Heart left ventricle (tissue), 13 donors: Measurements from ENCODE around the gene RRP9.
"Not testable (repeated sequence)": the region's sequence is repeated elsewhere in the genome, so short reads cannot be mapped to it uniquely, and the experiment has no call there.

Experiments used
- CTCF ChIP-seq, 12 donors: fragments of 200-600 bp; sonication (generic) in 4 of 12; IDR thresholded peaks; one replicate each; pipeline versions ENCODE4 v1.5.0 to v1.8.0; 2018 to 2022; ENCODE audit warnings: antibody characterized with exemption in 12 of 12, mild to moderate bottlenecking in 5 of 12
- POLR2A ChIP-seq, 2 donors: fragments of 450-650 bp; IDR thresholded peaks; one replicate each; pipeline ENCODE4 v1.6.1; 2017; ENCODE audit warnings: antibody characterized with exemption in 2 of 2, mild to moderate bottlenecking in 2 of 2, moderate library complexity in 2 of 2
- donor health status: ischemic (EF 13 %, LVEDD 7.1; RV severe dilation, severe dysfunction).
- donor health status: DM: no; HTN: yes; CAD: no.
- donor health status: DM: no; HTN: no; CAD: no.
- donor health status: ischemic (EF 25% LVEDD 6.9; RV normal size, moderate dysfunction).
- donor health status: ischemic (EF 25% LVEDD 5.7; RV mildly dilated, moderate dysfunction).
- donor health status: ischemic (EF 35%, LVEDD 5.7; RV mildly dilated, moderate dysfunction).
- donor health status: nonischemic (EF 11% LVEDD 7.7; RV severe dilation, severe dysfunction).
- donor health status: DM: yes; HTN: yes; CAD: no.
- donor health status: PGD.
- donor health status: ischemic (EF 29% LVEDD 5.4; RV normal size, mild dysfunction).
- donor health status: nonischemic (EF 23%, LVEDD 6.1; RV moderate dilation, normal function).

- TF ChIP-seq CTCF, POLR2A (IDR thresholded peaks at IDR 0.05): not testable (repeated sequence)
Observed at GRCh38 chr3:51902361-51902760, 39.3 kb downstream of the RRP9 start.
